RWPE2 (cell line): ENCODE results near the gene KCNAB1.

Experiments
- ATAC-seq: fragments of 200-7000 bp; cut with Tn5 transposase; 3 replicates; pipeline ENCODE4 v1.9.1; 2021; ENCODE audit warnings: low read depth
- DNase-seq: peaks from one replicate; pipeline ENCODE4 v3.0.0-alpha.2; 2020; ENCODE audit warnings: low spot score
- H3K27ac ChIP-seq: fragments of 450-650 bp; 2 replicates; pipeline ENCODE4 v1.5.1; 2017; ENCODE audit warnings: mild to moderate bottlenecking; ENCODE audit not compliant: poor library complexity, severe bottlenecking
- H3K27me3 ChIP-seq: fragments of 250-450 bp; sonication (Bioruptor Pico); 2 replicates; pipeline ENCODE4 v1.5.1; 2021; ENCODE audit warnings: mild to moderate bottlenecking, moderate library complexity; ENCODE audit not compliant: insufficient read depth, poor library complexity, severe bottlenecking
- H3K36me3 ChIP-seq: fragments of 250-450 bp; sonication (Bioruptor Pico); 2 replicates; pipeline ENCODE4 v1.5.1; 2020; ENCODE audit warnings: low read depth, mild to moderate bottlenecking, moderate library complexity
- H3K4me1 ChIP-seq: fragments of 250-450 bp; sonication (Bioruptor Pico); 2 replicates; pipeline ENCODE4 v1.5.1; 2021; ENCODE audit warnings: mild to moderate bottlenecking, moderate library complexity; ENCODE audit not compliant: insufficient read depth, poor library complexity, severe bottlenecking
- H3K4me3 ChIP-seq: fragments of 250-450 bp; sonication (Bioruptor Pico); 2 replicates; pipeline ENCODE4 v1.5.1; 2021; ENCODE audit warnings: mild to moderate bottlenecking, moderate library complexity; ENCODE audit not compliant: severe bottlenecking
- H3K9me3 ChIP-seq: fragments of 250-450 bp; sonication (Bioruptor Pico); 2 replicates; pipeline ENCODE4 v1.5.1; 2021; ENCODE audit warnings: mild to moderate bottlenecking, moderate library complexity; ENCODE audit not compliant: severe bottlenecking
- TF ChIP-seq, protein P1 (sequence below): fragments of 450-650 bp; IDR thresholded peaks from one replicate; pipeline ENCODE4 v1.5.1; 2017; ENCODE audit warnings: mild to moderate bottlenecking, moderate library complexity; ENCODE audit not compliant: poor library complexity, severe bottlenecking

Gene KCNAB1

DNA sequence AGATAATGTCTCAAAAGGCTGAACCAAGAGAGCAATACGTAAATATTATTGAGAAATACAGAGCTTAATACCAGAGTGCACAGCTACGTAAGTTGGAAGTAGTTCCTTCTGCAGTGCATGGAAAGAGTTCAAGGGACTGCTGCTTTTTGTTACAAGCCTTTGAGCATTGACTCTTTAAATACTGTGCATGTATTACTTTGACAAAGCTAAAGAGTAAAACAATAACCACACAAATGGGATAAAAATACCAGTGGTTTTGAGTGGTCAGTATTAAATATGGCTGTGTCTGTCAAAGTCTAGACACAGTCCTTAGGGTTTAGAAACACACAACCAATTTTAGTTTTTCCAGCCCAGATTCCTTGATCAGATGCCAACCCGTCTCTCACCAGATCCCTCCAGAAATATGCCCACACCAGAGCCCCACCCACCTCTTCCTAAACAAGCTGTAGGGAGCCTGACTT is 372.5 kb downstream of the KCNAB1 start:
- no peak for ATAC-seq
- Histone ChIP-seq H3K27me3 (no peaks in the 10 kb centered on the region), H3K9me3 (no peaks in the 10 kb centered on the region), H3K27ac (no peak overlapping the region), H3K36me3 (no peaks in the 10 kb centered on the region), H3K4me1 (no peaks in the 10 kb centered on the region), H3K4me3 (no peak overlapping the region)
- TF ChIP-seq, protein P1, sequence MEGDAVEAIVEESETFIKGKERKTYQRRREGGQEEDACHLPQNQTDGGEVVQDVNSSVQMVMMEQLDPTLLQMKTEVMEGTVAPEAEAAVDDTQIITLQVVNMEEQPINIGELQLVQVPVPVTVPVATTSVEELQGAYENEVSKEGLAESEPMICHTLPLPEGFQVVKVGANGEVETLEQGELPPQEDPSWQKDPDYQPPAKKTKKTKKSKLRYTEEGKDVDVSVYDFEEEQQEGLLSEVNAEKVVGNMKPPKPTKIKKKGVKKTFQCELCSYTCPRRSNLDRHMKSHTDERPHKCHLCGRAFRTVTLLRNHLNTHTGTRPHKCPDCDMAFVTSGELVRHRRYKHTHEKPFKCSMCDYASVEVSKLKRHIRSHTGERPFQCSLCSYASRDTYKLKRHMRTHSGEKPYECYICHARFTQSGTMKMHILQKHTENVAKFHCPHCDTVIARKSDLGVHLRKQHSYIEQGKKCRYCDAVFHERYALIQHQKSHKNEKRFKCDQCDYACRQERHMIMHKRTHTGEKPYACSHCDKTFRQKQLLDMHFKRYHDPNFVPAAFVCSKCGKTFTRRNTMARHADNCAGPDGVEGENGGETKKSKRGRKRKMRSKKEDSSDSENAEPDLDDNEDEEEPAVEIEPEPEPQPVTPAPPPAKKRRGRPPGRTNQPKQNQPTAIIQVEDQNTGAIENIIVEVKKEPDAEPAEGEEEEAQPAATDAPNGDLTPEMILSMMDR, result no peak
- DNase-seq, result no peak

DNA sequence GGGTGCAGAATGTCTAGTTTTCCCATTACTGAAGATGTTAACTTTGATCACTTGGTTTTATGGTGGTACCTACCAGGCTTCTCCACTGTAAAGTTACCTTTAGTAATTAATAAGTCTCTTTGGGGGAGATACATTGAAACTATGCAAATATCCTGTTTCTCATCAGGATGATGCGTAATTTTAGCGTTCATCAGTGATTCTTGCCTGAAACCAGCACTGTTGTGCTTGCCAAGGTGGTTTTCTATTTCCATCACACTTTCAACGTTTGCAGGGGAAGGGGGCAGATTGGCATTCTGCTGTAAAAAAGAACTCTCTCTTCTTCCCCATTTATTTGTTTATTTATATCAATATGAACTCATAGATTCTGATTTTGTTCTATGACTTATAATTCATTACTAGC is 373.5 kb downstream of the KCNAB1 start:
- Histone ChIP-seq H3K36me3 (no peaks in the 10 kb centered on the region), H3K27me3 (no peaks in the 10 kb centered on the region), H3K4me1 (no peaks in the 10 kb centered on the region), H3K4me3 (no peak overlapping the region), H3K9me3 (no peaks in the 10 kb centered on the region), H3K27ac (no peak overlapping the region)
- TF ChIP-seq, protein P1, result no peak
- no peak for DNase-seq
- no peak for ATAC-seq

- TF ChIP-seq, protein P1, result no peak
- no peaks in the 10 kb centered on the region for H3K9me3 ChIP-seq
- no peaks in the 10 kb centered on the region for H3K36me3 ChIP-seq
- H3K4me3 ChIP-seq, result no peak overlapping the region
- H3K27ac ChIP-seq, result no peak overlapping the region
- no peaks in the 10 kb centered on the region for H3K4me1 ChIP-seq
- ATAC-seq (no peak), DNase-seq (no peak)
- H3K27me3 ChIP-seq, result no peaks in the 10 kb centered on the region
Observed at GRCh38 chr3:156495816-156496215, 375.4 kb downstream of the KCNAB1 start.

GRCh38 chr3:156497326-156497725 is 376.9 kb downstream of the KCNAB1 start:
- DNase-seq, result no peak

GRCh38 chr3:156498307-156498706 is 377.9 kb downstream of the KCNAB1 start:
- H3K4me1 ChIP-seq, result no peaks in the 10 kb centered on the region
- no peak overlapping the region for H3K4me3 ChIP-seq
- no peaks in the 10 kb centered on the region for H3K27me3 ChIP-seq
- TF ChIP-seq, protein P1, result no peak
- H3K36me3 ChIP-seq, result no peaks in the 10 kb centered on the region
- DNase-seq, result no peak
- no peak overlapping the region for H3K27ac ChIP-seq
- no peaks in the 10 kb centered on the region for H3K9me3 ChIP-seq
- no peak for ATAC-seq

More at GRCh38 chr3:156497326-156497725, 376.9 kb downstream of the KCNAB1 start:
- TF ChIP-seq, protein P1, result no peak
- H3K36me3 ChIP-seq, result no peaks in the 10 kb centered on the region
- H3K4me1 ChIP-seq, result no peaks in the 10 kb centered on the region
- H3K27me3 ChIP-seq, result no peaks in the 10 kb centered on the region
- no peak overlapping the region for H3K4me3 ChIP-seq
- no peaks in the 10 kb centered on the region for H3K9me3 ChIP-seq
- no peak for ATAC-seq
- no peak overlapping the region for H3K27ac ChIP-seq
